Hematopoietic multipotent progenitor cell treated with erythropoietin and hydrocortisone succinate and interleukin-3 and kit ligand, for 15 days (in vitro differentiated cells): ENCODE measurements around the gene TMEM229B.

ENCODE experiments used
- DNase-seq: peaks from one replicate; pipeline ENCODE4 v3.0.0-alpha.2; 2015; ENCODE audit warnings: low spot score

Gene TMEM229B

GRCh38 chr14:67515386-67516079, 27.0 kb upstream of the TMEM229B start:
- DNase-seq = no peak

GRCh38 chr14:67514650-67515385, 26.3 kb upstream of the TMEM229B start:
- DNase-seq = no peak

GRCh38 chr14:67514203-67514607, 25.7 kb upstream of the TMEM229B start:
- DNase-seq = no peak

- no peak for DNase-seq
These were observed 25.1 kb upstream of the TMEM229B start for GRCh38 chr14:67513631-67514108.

- DNase-seq = no peak
These were observed 24.2 kb upstream of the TMEM229B start for GRCh38 chr14:67512463-67513310.

- no peak for DNase-seq
These were observed 22.3 kb upstream of the TMEM229B start for GRCh38 chr14:67510836-67511235.

GRCh38 chr14:67510121-67510520, 21.6 kb upstream of the TMEM229B start:
- no peak for DNase-seq

GRCh38 chr14:67508956-67509355, 20.4 kb upstream of the TMEM229B start:
- DNase-seq = no peak

GRCh38 chr14:67505254-67505653, 16.7 kb upstream of the TMEM229B start:
- no peak for DNase-seq

GRCh38 chr14:67503331-67503730, 14.8 kb upstream of the TMEM229B start:
- no peak for DNase-seq

- DNase-seq = no peak
These were observed 14.3 kb upstream of the TMEM229B start for GRCh38 chr14:67502867-67503266.

- DNase-seq = no peak
These were observed 13.1 kb upstream of the TMEM229B start for GRCh38 chr14:67501670-67502069.

- no peak for DNase-seq
These were observed 12.5 kb upstream of the TMEM229B start for GRCh38 chr14:67500981-67501380.

- DNase-seq = no peak
These were observed 9.2 kb upstream of the TMEM229B start for GRCh38 chr14:67497716-67498115.

GRCh38 chr14:67497216-67497615, 8.7 kb upstream of the TMEM229B start:
- no peak for DNase-seq

GRCh38 chr14:67495827-67496226, 7.3 kb upstream of the TMEM229B start:
- DNase-seq = no peak

- no peak for DNase-seq
These were observed 4.7 kb upstream of the TMEM229B start for GRCh38 chr14:67493092-67493717.

- no peak for DNase-seq
These were observed 4.0 kb upstream of the TMEM229B start for GRCh38 chr14:67492538-67492937.

- no peak for DNase-seq
These were observed 3.4 kb upstream of the TMEM229B start for GRCh38 chr14:67491741-67492507.

- no peak for DNase-seq
These were observed 2.8 kb upstream of the TMEM229B start for GRCh38 chr14:67491285-67491684.

GRCh38 chr14:67490196-67490595, 1.7 kb upstream of the TMEM229B start:
- no peak for DNase-seq
